SW 1271 (cell line): ENCODE data around the gene ICE2.
A peak's percentile ranks its signal among the peaks of the same experiment; 100 is the strongest.

Experiments
- DNase-seq, 2 experiments: peaks; one replicate each; lab custom pipeline; 2025; lab: John Stamatoyannopoulos, UW

Gene ICE2

DNA sequence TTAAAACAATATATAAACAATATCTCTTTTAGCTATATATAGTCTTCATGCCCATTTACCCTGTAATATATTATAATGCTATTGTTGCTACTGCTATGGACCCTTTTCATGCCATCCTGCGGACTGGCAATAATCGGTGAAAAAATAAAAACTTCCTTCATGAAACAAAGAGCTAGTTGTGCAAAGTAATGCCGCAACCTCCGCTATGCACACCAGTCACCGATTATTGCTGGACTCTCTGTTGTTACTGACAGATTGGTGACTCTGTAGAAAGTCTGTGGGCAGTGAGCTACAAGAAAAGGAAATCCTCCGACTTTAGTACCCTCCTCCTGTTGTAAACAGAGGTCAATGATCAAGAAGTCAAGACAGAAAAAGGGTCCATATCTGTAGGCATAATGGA, 17.9 kb upstream of the ICE2 start:
- no peak for DNase-seq

DNA sequence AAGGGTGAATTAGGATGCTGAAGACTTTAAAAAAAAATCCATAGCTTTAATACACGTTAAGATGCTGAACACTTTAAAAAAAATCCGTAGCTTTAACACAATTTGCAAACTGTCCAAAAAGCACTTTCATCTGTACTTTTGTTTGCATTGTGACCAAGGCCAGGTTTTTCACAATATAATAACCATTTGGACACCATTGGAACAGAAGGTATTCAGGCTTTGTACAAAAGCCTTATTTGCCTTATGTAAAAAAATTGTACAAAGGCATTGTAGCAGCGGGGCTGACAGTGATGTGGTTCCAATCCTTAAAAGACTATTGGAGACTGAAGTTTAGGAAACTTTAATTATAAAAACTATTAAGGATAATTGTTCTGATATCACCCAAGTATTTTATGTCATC, 15.2 kb upstream of the ICE2 start:
- no peak for DNase-seq

DNA sequence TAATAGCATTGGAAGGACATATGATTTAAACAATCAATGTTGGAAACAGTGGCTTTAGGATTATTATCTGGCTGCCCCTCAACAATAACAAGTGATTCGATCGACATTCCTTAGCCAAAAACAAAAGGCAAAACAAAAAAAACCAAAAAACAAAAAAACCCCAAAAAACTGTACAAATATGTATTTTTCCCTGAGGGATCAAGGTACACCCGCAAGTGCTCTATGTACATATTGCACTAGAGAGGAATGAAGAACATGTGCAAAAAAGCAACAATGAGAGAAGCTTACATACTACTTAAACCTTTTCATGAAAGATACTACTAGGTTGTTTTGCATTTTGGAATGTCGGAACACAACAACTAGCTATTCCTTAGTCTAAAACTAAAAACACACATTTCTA, 14.2 kb upstream of the ICE2 start:
- no peak for DNase-seq

DNA sequence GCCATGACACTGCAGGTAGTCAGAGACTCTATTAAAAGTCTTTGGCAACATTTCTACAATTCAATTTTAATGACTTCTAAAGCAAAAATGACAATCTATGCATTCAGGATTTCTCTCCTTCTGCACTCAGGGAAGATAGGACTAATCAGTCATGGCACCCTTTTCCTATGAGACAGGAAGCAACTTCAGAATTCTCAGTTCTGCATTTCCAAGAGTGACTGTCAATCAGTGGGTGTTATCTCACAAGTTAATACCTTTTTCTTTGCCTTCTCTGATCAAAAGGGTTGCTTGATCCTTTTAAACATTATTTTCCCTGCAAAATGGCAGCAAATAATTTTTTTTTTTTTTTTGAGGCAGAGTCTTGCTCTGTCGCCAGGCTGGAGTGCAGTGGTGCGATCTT, 7.8 kb upstream of the ICE2 start:
- DNase-seq = no peak

DNA sequence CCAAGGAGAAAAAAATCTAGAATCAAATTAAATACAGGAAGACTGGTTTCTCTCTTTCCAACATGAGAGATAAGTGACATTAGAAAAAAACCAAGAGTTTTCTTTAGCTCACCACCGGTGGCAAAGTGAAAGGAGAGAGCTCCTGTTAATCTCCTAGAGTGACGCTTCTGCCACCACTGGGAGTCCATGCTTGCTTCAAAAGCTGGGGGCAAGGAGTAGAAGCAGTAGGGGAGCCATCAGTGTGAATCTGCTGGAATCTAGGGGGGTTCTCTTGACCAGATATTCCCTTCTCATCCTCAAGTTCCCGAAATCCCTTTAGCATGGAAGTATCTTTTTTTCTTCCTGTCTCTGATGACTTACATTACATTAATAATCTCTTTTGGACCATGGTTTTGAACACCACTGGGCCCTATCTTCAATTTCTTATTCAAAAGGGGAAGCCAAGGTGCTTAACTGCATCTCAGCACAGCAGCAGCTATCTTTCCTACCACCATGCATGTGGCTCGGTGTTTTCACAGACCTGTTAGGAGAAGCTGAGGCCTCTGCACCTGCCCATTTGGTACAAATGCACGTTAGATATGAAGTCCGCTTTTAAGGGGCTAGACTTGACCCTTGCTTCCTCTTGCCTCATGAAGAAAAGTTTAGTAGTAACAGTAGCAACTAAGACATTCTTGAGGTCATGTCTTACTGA, 6.6 kb upstream of the ICE2 start:
- DNase-seq = no peak

DNA sequence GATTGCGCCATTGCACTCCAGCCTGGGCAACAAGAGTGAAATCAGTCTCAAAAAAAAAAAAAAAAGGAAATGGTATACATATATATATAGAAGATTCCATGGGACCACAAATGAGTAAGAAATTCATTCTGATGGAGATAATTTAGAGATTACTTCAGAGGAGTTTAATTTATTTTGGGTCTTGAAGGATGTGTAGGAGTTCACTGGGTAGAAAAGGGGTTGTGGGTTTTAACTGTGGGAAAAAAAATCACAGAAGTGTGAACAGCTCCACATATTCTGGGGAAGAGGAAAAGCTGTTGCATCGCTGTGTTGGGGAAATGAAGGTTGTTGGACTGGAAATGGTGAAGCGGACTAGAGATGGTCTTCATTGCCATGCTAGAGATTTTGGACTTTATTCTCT, 4.1 kb upstream of the ICE2 start:
- no peak for DNase-seq

DNA sequence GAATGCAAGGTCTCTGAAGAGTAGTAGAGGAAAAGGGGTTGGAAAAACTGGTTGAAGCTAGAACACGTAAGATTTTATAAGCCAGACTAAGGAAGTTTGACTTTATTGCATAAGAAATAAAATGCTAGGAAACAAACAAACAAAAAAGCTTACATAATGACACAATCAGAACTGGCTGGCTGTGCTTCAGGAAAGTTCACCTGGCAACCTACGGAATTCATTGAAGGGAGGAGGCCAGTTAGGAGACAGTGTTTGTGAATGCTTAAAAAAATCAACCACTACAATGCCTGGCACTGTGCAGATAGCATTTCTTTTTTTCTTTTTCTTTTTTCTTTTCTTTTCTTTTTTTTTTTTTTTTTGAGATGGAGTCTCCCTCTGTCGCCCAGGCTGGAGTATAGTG, 1.9 kb upstream of the ICE2 start:
- no peak for DNase-seq

DNA sequence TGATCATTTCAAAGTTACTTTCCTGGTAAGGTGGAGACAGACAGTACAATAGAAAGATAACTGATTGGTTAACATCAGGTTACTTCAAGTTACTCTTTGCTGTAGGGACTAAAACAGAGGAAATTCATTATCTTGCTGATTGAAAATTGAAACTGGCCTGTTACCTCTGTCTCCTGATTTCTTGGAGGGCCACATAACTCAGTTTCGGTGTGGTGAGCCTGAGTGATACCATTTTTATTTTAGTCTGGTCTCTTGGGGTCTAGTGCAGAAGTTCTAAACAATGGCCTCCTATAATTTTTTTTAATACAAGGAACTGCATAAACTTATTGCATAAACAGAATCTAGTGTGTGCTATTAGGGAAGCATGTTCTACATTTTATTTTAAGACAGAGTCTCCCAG, 1.2 kb upstream of the ICE2 start:
- DNase-seq = no peak

DNA sequence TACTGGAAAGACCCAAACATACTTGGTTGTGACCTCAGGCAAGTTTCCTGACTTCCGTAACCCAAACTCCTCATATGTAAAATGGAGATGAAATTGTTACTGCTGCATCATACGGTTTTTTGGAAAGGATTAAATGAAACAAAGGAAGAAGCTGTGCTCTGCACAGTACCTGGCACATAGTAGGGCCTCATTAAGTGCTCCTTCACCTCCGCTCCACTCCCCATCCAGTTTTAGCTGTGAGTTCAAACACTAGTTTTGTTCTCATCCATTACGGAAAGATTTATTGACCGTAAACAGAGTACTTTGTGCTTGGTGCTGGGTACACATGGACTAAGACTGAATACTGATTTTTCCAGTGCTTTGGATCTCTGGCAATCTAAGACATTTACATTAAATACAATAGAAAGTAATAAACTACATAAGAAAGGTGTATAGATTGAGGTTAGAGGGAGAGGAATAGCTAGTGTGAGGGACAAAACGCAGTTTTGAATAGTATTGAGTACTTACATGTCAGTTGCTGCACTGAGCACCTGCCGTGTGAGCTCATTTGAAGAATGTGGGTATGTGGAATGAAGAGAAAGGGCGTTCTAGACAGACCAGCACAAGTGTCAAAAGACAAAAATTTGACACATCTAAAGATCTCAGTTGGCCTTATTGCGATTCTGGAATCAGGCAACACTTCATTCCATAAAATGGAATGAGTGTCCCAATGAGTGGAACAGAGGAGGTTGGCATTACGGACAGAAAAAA, 594 bp upstream of the ICE2 start:
- no peak for DNase-seq

DNA sequence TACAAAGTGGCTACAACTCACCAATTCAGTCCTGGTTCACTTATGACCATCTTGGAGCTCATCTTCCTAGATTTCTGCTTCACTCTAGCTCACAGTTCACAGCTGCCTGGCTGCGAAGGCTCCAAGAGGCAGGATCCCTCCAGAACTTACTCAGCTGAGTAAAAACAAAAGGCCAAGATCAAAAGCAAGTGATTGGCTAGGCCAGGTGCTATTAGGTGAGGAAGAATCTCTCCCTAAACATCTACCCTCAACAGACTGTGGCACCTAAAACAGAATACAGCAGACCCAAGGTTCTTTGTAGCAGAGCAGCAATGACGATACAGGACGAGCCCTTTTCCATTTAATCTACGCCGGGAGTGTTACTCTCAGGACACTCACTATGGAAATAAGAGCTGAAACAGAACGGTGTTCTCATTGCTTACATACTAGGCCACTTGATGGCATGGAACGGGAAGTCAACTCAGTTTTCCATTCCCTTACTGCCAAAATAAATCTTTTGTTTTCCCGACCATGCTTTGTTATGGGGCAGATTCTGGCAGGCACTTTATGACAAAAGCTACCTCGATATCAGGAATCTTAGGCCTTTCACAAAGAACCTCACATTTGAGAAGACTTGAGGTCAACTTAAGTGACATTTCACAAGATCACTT, 901 bp downstream of the ICE2 start:
- DNase-seq = peak in 1 of 2 experiments; percentile 55

DNA sequence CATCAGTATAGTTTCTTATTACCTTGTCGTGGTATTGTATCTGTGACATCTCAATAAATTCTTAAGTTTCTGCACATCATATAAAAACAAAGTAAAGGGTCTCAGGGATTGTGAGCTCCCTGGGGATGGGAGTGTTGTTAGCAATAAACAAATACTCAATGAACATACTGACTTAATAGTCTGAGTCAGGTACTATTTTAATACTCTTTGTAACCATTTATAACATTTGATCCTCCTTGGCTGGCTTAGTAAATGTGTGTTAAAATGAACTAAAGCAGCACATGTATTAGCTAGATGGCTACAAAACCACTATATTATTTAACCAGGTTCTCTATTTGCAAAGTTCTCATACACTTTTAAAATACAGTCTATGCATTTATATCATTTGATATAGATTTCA, 1.8 kb downstream of the ICE2 start:
- DNase-seq = no peak

DNA sequence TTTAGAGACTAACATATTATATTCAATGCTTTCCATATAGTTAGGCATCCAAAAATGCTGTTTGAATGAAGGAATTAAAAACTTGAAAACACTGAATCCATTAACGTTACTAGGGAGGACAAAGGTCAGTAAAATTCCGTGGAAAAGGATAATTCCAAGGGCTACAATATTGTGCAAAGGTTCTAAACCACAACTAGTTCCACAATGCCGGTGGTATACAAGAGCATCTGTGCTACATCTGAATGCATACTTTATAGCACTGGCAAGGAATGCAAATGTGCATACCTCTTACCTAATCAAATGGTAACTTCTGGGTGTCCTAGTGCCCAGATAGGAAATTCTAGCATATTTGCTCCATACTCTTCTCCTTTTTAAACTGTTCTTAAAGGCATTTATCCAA, 2.2 kb downstream of the ICE2 start:
- no peak for DNase-seq

DNA sequence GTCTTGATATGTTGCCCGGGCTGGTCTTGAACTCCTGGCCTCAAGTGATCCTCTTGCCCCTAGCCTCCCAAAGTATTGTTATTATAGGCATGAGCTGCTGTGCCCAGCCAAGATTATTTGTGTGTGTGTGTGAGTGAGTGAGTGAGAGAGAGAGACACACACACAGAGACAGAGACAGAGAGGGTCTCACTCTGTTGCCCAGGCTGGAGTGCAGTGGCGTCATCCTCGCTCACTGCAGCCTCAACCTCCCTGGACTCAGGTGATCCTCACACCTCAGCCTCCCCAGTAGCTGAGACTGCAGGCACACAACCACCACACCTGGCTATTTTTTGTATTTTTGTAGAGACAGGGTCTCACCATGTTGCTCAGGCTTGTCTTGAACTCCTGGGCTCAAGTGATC, 5.8 kb downstream of the ICE2 start:
- no peak for DNase-seq

DNA sequence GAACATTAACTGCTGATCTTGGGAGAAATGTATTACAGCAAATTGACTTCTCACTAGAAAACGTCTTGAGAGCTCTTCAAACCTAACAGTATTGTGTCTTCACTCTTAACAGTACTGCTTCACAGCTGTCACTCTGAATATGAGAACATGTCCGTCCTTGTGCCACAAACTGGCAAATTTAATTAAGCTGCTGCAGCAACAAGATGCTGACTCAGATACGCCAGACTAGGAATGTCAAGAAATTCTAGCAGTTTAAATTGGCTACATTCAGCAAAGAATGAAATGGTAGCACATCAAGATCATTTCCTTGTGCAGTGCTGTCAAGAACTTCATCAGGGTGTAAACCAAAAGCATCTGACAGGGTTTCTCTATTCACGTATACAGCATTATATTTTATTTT, 7.6 kb downstream of the ICE2 start:
- DNase-seq = no peak

DNA sequence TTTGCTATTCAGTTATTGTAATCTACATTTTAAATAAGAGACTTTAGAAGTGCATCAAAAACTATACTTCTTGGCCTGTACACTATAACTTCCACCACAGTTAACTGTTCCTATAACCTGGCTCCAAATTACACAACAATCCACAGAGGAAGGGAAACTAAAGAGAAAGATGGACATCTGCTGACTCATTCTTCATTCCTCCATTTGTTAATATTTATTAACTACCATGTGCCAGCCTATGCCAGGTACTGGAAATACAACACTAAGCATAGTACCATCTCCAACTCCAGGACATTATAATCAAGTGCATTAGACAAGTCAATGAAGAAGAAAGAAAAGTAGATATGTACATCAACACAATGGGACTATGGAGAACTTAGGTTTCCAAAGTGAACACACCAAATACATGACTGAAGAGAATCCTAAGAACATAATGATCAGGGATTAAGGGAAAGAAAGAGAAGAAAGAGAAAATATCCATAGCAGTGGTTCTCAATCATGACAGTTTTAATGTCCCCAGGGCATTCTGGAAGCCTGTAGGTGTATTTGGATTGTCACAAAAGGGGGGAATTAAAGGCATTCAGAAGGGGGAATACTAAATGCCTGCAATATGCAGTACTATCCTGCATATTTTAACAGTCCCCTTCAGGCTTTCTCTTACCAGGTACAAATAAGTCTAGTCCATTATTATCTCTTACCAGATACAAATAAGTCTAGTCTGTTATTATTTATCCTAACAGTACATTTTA, 8.9 kb downstream of the ICE2 start:
- DNase-seq = no peak

DNA sequence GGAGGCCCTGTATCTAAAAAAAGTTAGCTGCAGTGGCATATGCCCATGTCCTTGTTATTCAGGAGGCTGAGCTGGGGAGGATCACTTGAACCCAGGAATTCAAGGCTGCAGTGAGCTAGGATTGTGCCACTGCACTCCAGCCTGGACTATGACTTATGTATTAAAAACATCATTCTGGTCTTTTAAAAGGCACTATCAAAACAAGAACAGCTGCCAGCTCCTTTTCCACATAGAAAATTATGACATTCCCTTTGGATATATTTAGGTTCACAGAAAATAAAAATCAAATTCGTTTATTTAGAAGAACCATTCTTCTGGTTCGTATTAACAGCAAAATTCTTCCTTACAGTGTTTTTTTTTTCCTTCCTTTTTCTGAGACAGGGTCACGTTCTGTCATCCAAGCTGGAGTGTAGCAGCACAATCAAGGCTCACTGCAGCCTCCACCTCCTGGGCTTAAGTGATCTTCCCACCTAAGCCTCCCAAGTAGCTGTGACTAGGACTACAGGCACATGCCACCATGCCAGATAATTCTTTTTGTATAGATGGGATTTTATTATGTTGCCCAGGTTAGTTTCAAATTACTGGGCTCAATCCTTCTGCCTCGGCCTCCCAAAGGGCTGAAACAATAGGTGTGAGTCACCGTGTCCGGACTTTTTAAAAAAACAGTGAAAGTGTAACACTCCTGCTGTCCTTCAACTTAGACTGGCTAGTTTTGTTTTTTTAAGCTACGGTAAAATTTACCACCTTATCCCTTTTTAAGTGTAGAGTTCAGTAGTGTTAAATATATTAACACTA, 13.9 kb downstream of the ICE2 start:
- DNase-seq = no peak

DNA sequence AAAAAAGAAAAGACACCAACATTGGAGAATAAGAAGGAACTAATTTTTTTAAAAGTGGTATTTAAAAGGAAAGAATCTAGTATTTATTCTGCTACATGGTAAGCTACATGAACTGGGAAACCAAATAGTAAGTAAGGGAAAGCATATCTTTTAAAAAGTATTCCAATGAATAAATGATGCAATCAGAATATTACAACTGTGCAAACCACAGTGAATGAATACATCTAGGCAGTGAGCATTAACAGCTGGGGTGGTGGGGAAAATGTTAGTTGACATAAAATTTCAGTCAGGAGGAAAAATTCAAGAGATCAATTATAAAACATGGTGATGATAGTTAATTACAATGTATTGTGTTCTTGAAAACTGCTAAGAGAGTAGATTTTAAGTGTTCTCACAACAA, 16.9 kb downstream of the ICE2 start:
- no peak for DNase-seq

DNA sequence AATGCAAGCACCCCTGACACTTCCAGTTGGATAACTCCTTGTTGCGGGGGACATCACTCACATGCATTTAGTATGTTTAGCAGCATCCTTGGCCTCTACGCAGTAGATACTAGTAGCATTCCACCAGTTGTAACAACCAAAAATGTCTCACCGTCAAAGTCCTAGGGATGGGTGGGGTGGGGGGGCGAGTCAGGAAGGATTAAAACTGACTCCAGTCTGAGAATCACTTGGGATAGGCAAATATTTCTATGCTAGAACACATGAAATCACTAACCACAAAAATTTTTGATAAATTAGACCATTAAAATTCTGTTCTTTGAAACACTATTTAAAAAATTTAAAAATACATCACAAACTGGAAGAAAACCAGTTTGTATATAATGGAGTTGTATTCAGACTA, 18.0 kb downstream of the ICE2 start:
- DNase-seq = no peak

DNA sequence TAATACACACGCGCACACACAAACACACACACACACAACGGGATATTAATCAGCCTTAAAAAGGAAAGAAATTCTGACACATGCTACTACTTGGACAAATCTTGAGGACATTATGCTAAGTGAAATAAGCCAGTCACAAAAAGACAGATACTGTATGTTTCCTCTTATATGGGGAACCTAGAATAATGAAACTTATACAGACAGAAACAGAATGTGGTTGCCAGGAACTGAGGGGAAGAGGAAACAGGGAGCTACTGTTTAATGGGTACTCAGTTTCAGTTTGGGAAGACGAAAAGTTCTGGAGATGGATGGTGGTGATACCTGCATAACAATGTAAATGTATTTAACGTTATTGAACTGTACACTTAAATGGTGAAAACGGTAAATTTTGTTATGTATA, 20.2 kb downstream of the ICE2 start:
- DNase-seq = no peak

DNA sequence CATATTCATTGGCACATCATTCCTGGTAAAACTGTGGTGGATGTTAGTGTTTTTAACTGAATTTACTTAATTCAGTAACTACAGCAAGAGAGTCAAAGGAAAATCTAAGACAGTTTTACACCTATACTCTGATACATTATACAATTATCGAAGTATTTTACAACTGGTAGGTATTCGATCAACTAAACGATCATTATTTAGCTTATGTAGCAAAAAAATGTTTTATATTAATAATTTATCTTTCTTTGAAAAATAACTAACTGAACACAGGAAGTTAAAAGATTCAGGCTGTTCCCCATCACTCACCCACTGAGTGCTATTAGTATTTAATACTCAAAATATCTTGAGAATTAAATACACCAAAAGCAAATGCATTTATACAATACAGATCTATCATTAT, 21.0 kb downstream of the ICE2 start:
- DNase-seq = no peak

DNA sequence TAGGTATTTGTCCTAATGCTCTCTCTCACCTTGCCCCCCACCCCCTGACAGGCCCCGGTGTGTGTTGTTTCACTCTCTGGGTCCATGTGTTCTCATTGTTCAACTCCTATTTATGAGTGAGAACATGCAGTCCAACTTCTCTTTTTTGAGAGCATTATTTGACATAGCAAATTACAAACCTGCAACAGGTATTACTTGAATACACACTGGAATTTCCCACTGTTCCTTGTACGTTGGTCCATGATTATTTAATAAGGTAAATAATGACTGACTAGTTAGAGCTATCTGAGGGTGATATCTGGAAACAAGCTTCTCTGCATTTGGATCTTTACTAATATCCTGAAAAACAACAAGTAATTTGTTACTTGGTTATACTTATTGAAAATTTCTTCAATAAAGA, 24.1 kb downstream of the ICE2 start:
- no peak for DNase-seq
